Erythroblast (primary cell): ENCODE results near the gene MFSD12.

Experiments
- GATA1 ChIP-seq: IDR thresholded peaks from 2 replicates; pipeline ENCODE4 v1.6.1; 2011; ENCODE audit warnings: low read depth, mild to moderate bottlenecking, control low read depth, low read length, moderate library complexity
- POLR2A ChIP-seq: IDR thresholded peaks from 2 replicates; pipeline ENCODE4 v1.6.1; 2011; ENCODE audit warnings: mild to moderate bottlenecking, low read length

GRCh38 chr19:3550947-3551791 is 6.2 kb downstream of the MFSD12 start:
- no peak for TF ChIP-seq POLR2A
- no peak for TF ChIP-seq GATA1
